ENCODE results near the gene LMO3.

DNA sequence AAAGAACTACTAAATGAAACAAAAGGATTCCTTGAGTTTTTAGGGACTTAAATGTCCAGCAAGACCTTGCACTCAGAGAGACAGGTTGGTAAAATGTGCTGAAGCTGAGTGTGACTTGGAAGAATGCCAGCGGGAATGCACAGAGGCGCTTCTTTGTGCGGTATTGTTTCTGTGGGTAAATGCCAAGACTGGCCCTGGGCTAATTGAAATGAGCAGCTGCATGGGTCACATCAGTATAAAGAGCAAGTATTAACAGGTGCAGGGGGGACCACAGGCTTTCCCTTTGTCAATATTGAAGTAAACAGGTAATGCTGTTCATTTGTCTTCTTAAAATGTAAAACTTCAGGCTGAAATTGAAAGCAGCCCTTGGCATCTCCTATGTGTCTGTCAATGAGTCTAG lies 74.3 kb downstream of the LMO3 start:
- TF ChIP-seq RFX5 (IDR thresholded peaks at IDR 0.05; ENCODE audit: low read depth, low read length), result no peak
- TF ChIP-seq, protein P1, sequence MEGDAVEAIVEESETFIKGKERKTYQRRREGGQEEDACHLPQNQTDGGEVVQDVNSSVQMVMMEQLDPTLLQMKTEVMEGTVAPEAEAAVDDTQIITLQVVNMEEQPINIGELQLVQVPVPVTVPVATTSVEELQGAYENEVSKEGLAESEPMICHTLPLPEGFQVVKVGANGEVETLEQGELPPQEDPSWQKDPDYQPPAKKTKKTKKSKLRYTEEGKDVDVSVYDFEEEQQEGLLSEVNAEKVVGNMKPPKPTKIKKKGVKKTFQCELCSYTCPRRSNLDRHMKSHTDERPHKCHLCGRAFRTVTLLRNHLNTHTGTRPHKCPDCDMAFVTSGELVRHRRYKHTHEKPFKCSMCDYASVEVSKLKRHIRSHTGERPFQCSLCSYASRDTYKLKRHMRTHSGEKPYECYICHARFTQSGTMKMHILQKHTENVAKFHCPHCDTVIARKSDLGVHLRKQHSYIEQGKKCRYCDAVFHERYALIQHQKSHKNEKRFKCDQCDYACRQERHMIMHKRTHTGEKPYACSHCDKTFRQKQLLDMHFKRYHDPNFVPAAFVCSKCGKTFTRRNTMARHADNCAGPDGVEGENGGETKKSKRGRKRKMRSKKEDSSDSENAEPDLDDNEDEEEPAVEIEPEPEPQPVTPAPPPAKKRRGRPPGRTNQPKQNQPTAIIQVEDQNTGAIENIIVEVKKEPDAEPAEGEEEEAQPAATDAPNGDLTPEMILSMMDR (conservative IDR thresholded peaks at IDR 0.05; ENCODE audit: low read depth, low read length), result no peak
- TF ChIP-seq SMC3 (IDR thresholded peaks at IDR 0.05; ENCODE audit: low read depth, low read length), result no peak
- no peak for TF ChIP-seq RAD21 (IDR thresholded peaks at IDR 0.05; ENCODE audit: low read length)
